ENCODE measurements around the gene ADSS1.

Gene ADSS1

GRCh38 chr14:104794993-104795780 lies 71.2 kb downstream of the ADSS1 start, which contains the start of gene AKT1:
AKT1 (minus strand) TSS chr14:104795748; CDS start chr14:104792643, 3,105 bp downstream.
- DNase-seq (ENCODE audit: low read depth, low spot score) = no peak

- no peak for DNase-seq (ENCODE audit: low read depth, low spot score)
Observed at GRCh38 chr14:104795781-104796686, 72.0 kb downstream of the ADSS1 start.

GRCh38 chr14:104796687-104797081 lies 72.7 kb downstream of the ADSS1 start:
- no peak for DNase-seq (ENCODE audit: low read depth, low spot score)
